Stimulated activated CD4-positive, alpha-beta T cell treated with anti-CD3 and anti-CD28 coated beads, Interleukin-2, amount 100 ng/mL, for 24 hours (primary cell): ENCODE results near the gene MOGAT2.

Experiments used
- DNase-seq, 2 donors: peaks; one replicate each; pipeline ENCODE4 v3.0.0-alpha.2; 2020

Gene MOGAT2

GRCh38 chr11:75781831-75782230, 64.2 kb downstream of the MOGAT2 start:
- no peak for DNase-seq
